ENCODE measurements around the gene AACS. TPM values are rescaled to one million over a fixed set of nuclear protein-coding genes. Genes with fewer than 3 reads are reported as not detected.

AACS gene
- total and polyA plus RNA-seq, 2 of the 13 experiments (the other 11 are each of a cell fraction or from before 2014, with no cell fraction given): 23.3 to 28.8 TPM

- ChIA-PET CTCF (ENCODE audit: low intra/inter-chr PET ratio, low total read pairs) (no interaction called here), POLR2A (no interaction called here)
- FAIRE-seq: no peak
- in situ Hi-C loops (cut with HindIII; ENCODE audit: extremely low pct_ligation_motif_present, low pct_unique_long_range_greater_than_20kb) (no loop called here), intact Hi-C loops (cut with micrococcal nuclease; ENCODE audit: unreplicated experiment) (no loop called here)
- Histone ChIP-seq H3K4me1 (ENCODE audit: insufficient read depth, low read length) (no peaks in the 10 kb centered on the region), H2AFZ (ENCODE audit: low read length) (no peak overlapping the region), H3K4me2 (ENCODE audit: low read depth, low read length) (no peak overlapping the region), H3K79me2 (ENCODE audit: insufficient read depth, low read length) (no peaks in the 10 kb centered on the region), H3K9ac (ENCODE audit: insufficient read depth, low read depth, low read length) (no peak overlapping the region), H3K36me3 (replicated peaks in 1 of 2; ENCODE audit: control insufficient read depth in 1 of 2, insufficient read depth in 2 of 2, low read length in 2 of 2) (no peaks in the 10 kb centered on the region), H4K20me1 (ENCODE audit: insufficient read depth, low read length) (no peaks in the 10 kb centered on the region), H3K4me3 (replicated peaks in 1 of 3; ENCODE audit: insufficient read depth in 1 of 3, low read depth in 2 of 3, low read length in 3 of 3) (no peak overlapping the region), H3K27me3 (ENCODE audit: control insufficient read depth in 1 of 2, insufficient read depth in 2 of 2, low read length in 2 of 2) (peaks cover 4 to 24% of the 10 kb centered on the region in 2 experiments; a peak in 2 of 5 replicates), H3K27ac (ENCODE audit: extremely low read length, insufficient read depth, low read length) (no peak overlapping the region), H3K9me3 (ENCODE audit: low read length) (no peaks in the 10 kb centered on the region)
- ATAC-seq: no peak
- BruUV-seq (replicated peaks): no TSS peak
- WGBS (ENCODE audit: low lambda C conversion rate): 5% methylated on average over 8 of the region's 8 CpGs
- DNase-seq (ENCODE audit: low spot score): no peak
- TF ChIP-seq POLR2AphosphoS2 (IDR thresholded peaks at IDR 0.05; ENCODE audit: low read depth, low read length): no peak
- no peak for TF ChIP-seq ZNF709 (CRISPR knock-in tag; IDR thresholded peaks at IDR 0.05)
- no peak for TF ChIP-seq ZNF572 (CRISPR knock-in tag; IDR thresholded peaks at IDR 0.05)
- TF ChIP-seq ZNF770 (CRISPR knock-in tag; IDR thresholded peaks at IDR 0.05): no peak
- no peak for TF ChIP-seq ZNF251 (CRISPR knock-in tag; IDR thresholded peaks at IDR 0.05)
These were observed 104.6 kb downstream of the AACS start for GRCh38 chr12:125169870-125170269.

GRCh38 chr12:125171267-125171666 is 106.0 kb downstream of the AACS start:
- no peak for DNase-seq (ENCODE audit: low spot score)
- no TSS peak for BruUV-seq (replicated peaks)
- FAIRE-seq: no peak
- in situ Hi-C loops (cut with HindIII; ENCODE audit: extremely low pct_ligation_motif_present, low pct_unique_long_range_greater_than_20kb): no loop called here
- peaks cover 4 to 24% of the 10 kb centered on the region in 2 experiments; a peak in 2 of 5 replicates for H3K27me3 ChIP-seq (ENCODE audit: control insufficient read depth in 1 of 2, insufficient read depth in 2 of 2, low read length in 2 of 2)
- H3K4me2 ChIP-seq (ENCODE audit: low read depth, low read length): no peak overlapping the region
- H3K4me3 ChIP-seq (replicated peaks in 1 of 3; ENCODE audit: insufficient read depth in 1 of 3, low read depth in 2 of 3, low read length in 3 of 3): no peak overlapping the region
- no peaks in the 10 kb centered on the region for H3K9me3 ChIP-seq (ENCODE audit: low read length)
- H4K20me1 ChIP-seq (ENCODE audit: insufficient read depth, low read length): no peaks in the 10 kb centered on the region
- POLR2A ChIA-PET: no interaction called here
- H3K36me3 ChIP-seq (replicated peaks in 1 of 2; ENCODE audit: control insufficient read depth in 1 of 2, insufficient read depth in 2 of 2, low read length in 2 of 2): no peaks in the 10 kb centered on the region
- intact Hi-C loops (cut with micrococcal nuclease; ENCODE audit: unreplicated experiment): no loop called here
- ATAC-seq: no peak
- H3K79me2 ChIP-seq (ENCODE audit: insufficient read depth, low read length): no peaks in the 10 kb centered on the region
- CTCF ChIA-PET (ENCODE audit: low intra/inter-chr PET ratio, low total read pairs): no interaction called here
- no peaks in the 10 kb centered on the region for H3K4me1 ChIP-seq (ENCODE audit: insufficient read depth, low read length)
- H3K9ac ChIP-seq (ENCODE audit: insufficient read depth, low read depth, low read length): no peak overlapping the region
- H2AFZ ChIP-seq (ENCODE audit: low read length): no peak overlapping the region
- 0% methylated on average over 1 of the region's 3 CpGs for WGBS (ENCODE audit: low lambda C conversion rate)
- no peak overlapping the region for H3K27ac ChIP-seq (ENCODE audit: extremely low read length, insufficient read depth, low read length)
- no peak for TF ChIP-seq ZNF282 (IDR thresholded peaks at IDR 0.05; ENCODE audit: partially characterized antibody)
- TF ChIP-seq RFXANK (CRISPR knock-in tag; IDR thresholded peaks at IDR 0.05): no peak
- no peak for TF ChIP-seq PHF8 (CRISPR knock-in tag; IDR thresholded peaks at IDR 0.05)
- no peak for TF ChIP-seq TBX2 (CRISPR knock-in tag; IDR thresholded peaks at IDR 0.05; ENCODE audit: borderline replicate concordance)
- no peak for TF ChIP-seq AHR (CRISPR knock-in tag; IDR thresholded peaks at IDR 0.05)
- TF ChIP-seq PTBP1 (IDR thresholded peaks at IDR 0.05; ENCODE audit: low read depth, low read length, poor library complexity, severe bottlenecking): no peak
- no peak for TF ChIP-seq ZBTB49 (CRISPR knock-in tag; IDR thresholded peaks at IDR 0.05; ENCODE audit: borderline replicate concordance)
- TF ChIP-seq GTF2F1 (IDR thresholded peaks at IDR 0.05; ENCODE audit: low read length): no peak
- no peak for TF ChIP-seq PLRG1 (conservative IDR thresholded peaks at IDR 0.05)
